ENCODE data around the gene EFHB.
"Not testable (repeated sequence)": the region's sequence is repeated elsewhere in the genome, so short reads cannot be mapped to it uniquely, and the experiment has no call there.

Gene EFHB

GRCh38 chr3:19934098-19934566 lies at the start of gene EFHB:
Gene EFHB (minus strand): TSS chr3:19934217. CDS start chr3:19934018, 199 bp downstream.
- DNase-seq = peak; percentile 78

GRCh38 chr3:19972054-19972453 lies 38.0 kb upstream of the EFHB start:
- DNase-seq = no peak

GRCh38 chr3:19970327-19970726 lies 36.3 kb upstream of the EFHB start:
- DNase-seq = no peak

GRCh38 chr3:19967812-19968211 lies 33.8 kb upstream of the EFHB start:
- DNase-seq = peak; percentile 44

- DNase-seq = no peak
Measured at GRCh38 chr3:19967208-19967607, 33.2 kb upstream of the EFHB start.

- no peak for DNase-seq
Measured at GRCh38 chr3:19961960-19962359, 27.9 kb upstream of the EFHB start.

GRCh38 chr3:19960696-19961095 lies 26.7 kb upstream of the EFHB start:
- DNase-seq = peak; percentile 71

- no peak for DNase-seq
Measured at GRCh38 chr3:19959505-19959904, 25.5 kb upstream of the EFHB start.

- DNase-seq = not testable (repeated sequence)
Measured at GRCh38 chr3:19957354-19957753, 23.3 kb upstream of the EFHB start.

- DNase-seq = no peak
Measured at GRCh38 chr3:19954676-19955075, 20.7 kb upstream of the EFHB start.

- DNase-seq = no peak
Measured at GRCh38 chr3:19950316-19950715, 16.3 kb upstream of the EFHB start.

GRCh38 chr3:19948226-19948591 lies 14.2 kb upstream of the EFHB start:
- DNase-seq = no peak

GRCh38 chr3:19947549-19948225 lies 13.7 kb upstream of the EFHB start:
- peak; percentile 60 for DNase-seq

- peak; percentile 99 for DNase-seq
Measured at GRCh38 chr3:19946832-19947548, 13.0 kb upstream of the EFHB start, which contains the start of gene RAB5A. Gene RAB5A (plus strand): TSS chr3:19947097. CDS start chr3:19950899, 3,802 bp downstream.

- DNase-seq = peak; percentile 16
Measured at GRCh38 chr3:19945969-19946831, 12.2 kb upstream of the EFHB start.

GRCh38 chr3:19945534-19945933 lies 11.5 kb upstream of the EFHB start:
- no peak for DNase-seq

GRCh38 chr3:19940643-19941042 lies 6.6 kb upstream of the EFHB start:
- DNase-seq = no peak

GRCh38 chr3:19938295-19938627 lies 4.2 kb upstream of the EFHB start:
- no peak for DNase-seq

- DNase-seq = peak; percentile 95
Measured at GRCh38 chr3:19937459-19938294, 3.7 kb upstream of the EFHB start.

- no peak for DNase-seq
Measured at GRCh38 chr3:19932422-19932821, 1.6 kb downstream of the EFHB start.

GRCh38 chr3:19931767-19932188 lies 2.2 kb downstream of the EFHB start:
- DNase-seq = peak; percentile 42

GRCh38 chr3:19931180-19931692 lies 2.8 kb downstream of the EFHB start:
- DNase-seq = peak; percentile 26

Measured in hematopoietic multipotent progenitor cell treated with erythropoietin and hydrocortisone succinate and interleukin-3 and kit ligand, for 8 days (in vitro differentiated cells).